ENCODE results near the gene ETS1.

ETS1 gene

DNA sequence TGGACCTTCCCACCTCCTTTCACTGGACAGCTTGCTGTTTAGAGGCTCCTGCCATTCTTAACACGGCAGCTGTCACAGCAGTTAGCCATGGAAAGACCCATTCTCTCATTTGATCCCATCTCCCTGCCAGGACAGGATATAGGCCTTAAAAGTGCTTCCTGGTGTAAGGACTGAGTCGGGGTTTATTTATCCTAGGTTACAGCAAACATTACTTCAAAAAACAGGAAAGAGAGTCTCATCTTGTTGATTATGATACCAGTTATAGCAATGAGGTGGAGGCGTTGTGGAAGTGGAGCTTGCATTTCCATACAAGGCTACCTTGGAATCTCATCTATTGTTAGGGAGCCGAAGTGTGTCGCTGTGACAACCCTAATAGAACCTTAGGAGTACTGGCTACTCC is 17.4 kb upstream of the ETS1 start:
- no peak overlapping the region for H3K4me3 ChIP-seq (ENCODE audit: low read depth, low read length)
- in situ Hi-C loops (cut with HindIII; ENCODE audit: low sequenced_read_pairs) = loop anchor here (25.0 kb wide), 1 partner anchor 92 kb away; no protein-coding TSS in a partner anchor
- TF ChIP-seq, protein P1, sequence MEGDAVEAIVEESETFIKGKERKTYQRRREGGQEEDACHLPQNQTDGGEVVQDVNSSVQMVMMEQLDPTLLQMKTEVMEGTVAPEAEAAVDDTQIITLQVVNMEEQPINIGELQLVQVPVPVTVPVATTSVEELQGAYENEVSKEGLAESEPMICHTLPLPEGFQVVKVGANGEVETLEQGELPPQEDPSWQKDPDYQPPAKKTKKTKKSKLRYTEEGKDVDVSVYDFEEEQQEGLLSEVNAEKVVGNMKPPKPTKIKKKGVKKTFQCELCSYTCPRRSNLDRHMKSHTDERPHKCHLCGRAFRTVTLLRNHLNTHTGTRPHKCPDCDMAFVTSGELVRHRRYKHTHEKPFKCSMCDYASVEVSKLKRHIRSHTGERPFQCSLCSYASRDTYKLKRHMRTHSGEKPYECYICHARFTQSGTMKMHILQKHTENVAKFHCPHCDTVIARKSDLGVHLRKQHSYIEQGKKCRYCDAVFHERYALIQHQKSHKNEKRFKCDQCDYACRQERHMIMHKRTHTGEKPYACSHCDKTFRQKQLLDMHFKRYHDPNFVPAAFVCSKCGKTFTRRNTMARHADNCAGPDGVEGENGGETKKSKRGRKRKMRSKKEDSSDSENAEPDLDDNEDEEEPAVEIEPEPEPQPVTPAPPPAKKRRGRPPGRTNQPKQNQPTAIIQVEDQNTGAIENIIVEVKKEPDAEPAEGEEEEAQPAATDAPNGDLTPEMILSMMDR (IDR thresholded peaks at IDR 0.05; ENCODE audit: low read depth, low read length, missing control alignments) = no peak
- no peak for DNase-seq (ENCODE audit: low read depth)

DNA sequence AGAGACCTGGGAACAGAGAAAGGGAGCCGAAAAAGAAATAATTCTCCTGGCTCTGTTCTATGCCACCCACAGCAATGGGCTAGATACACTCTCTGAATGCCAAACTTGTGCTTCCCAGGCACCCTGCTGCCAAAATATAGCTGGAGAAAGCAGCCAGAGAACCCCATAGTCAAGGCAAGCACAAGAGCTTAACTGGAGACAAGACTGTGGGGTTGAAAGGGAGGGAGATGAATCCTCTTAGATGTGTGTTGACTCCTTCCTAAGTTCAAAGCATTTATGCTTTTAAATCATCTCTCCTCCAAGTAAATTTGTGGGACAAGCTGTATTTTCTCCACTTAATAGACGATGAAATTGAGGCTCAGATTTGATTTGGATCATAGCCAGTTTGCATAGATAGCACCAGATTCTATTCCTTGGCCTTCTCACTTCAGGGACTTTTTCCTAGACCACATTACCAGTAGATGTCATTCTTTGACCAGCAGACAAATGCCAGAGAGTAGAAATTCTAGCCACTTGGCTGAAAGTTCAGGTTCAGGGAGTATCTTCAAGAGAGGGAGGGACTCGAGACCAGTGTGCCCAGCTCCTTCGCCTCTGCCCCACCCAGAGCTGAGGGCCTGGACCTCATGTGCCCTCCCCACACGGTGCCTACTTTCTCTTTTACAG is 16.5 kb upstream of the ETS1 start:
- TF ChIP-seq, protein P1 (IDR thresholded peaks at IDR 0.05; ENCODE audit: low read depth, low read length, missing control alignments) = no peak
- H3K4me3 ChIP-seq (ENCODE audit: low read depth, low read length) = no peak overlapping the region
- in situ Hi-C loops (cut with HindIII; ENCODE audit: low sequenced_read_pairs) = loop anchor here (25.0 kb wide), 1 partner anchor 92 kb away; no protein-coding TSS in a partner anchor
- no peak for DNase-seq (ENCODE audit: low read depth)

DNA sequence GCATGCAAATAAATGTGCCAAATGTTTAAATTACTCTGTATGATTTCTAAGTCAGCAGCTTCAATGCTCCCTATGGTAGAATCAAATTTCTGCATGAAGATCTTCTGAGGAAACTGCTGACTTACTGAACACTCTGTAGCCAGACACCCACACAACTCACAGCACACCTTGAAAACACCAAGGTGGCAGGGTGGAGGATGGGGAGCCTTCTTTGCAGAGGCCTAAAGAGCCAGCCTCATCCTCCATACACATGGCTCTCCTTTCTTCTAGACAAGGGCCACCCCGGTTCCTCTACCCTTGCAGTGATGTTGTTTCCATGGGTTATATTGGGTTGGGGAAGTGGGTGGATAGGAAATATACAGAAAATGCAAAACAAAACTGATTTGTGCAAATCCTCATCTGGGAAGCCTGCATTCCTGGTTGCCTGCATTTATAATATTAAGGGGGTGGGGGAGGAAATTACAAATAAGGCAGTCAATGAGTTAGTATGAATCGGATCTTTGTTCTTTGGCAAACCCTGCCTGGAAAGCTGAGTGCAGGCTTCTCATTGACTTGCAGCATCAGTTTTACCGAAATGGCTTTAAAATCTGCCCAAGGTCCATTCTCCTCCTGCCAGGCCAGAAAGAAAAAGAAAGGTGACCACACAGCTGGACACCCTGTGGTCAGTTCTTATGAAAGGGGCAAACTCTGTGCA is 15.8 kb upstream of the ETS1 start:
- in situ Hi-C loops (cut with HindIII; ENCODE audit: low sequenced_read_pairs) = loop anchor here (25.0 kb wide), 1 partner anchor 91 kb away; no protein-coding TSS in a partner anchor
- H3K4me3 ChIP-seq (ENCODE audit: low read depth, low read length) = no peak overlapping the region
- TF ChIP-seq, protein P1 (IDR thresholded peaks at IDR 0.05; ENCODE audit: low read depth, low read length, missing control alignments) = no peak
- DNase-seq (ENCODE audit: low read depth) = no peak

DNA sequence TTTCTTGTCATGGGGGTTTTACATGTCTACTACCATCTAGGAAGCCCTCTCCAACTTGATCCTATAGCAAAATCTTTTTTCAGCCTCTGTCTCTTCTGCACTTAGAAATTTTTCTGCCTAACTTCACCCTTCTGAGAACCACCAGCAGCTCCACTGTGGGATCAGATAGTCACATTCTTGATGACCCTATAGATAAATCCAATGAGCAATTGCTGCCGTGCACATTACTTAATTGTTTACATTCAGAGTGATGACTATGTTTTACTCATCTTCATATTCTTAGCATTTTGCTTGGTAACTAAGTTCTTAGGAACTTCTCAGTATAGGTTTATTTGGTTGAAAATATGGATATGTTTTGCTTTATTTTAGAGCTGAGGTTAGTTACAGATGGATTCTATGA is 12.4 kb upstream of the ETS1 start:
- TF ChIP-seq, protein P1 (IDR thresholded peaks at IDR 0.05; ENCODE audit: low read depth, low read length, missing control alignments) = no peak
- in situ Hi-C loops (cut with HindIII; ENCODE audit: low sequenced_read_pairs) = loop anchor here (25.0 kb wide), 1 partner anchor 87 kb away; no protein-coding TSS in a partner anchor
- DNase-seq (ENCODE audit: low read depth) = no peak
- no peak overlapping the region for H3K4me3 ChIP-seq (ENCODE audit: low read depth, low read length)

DNA sequence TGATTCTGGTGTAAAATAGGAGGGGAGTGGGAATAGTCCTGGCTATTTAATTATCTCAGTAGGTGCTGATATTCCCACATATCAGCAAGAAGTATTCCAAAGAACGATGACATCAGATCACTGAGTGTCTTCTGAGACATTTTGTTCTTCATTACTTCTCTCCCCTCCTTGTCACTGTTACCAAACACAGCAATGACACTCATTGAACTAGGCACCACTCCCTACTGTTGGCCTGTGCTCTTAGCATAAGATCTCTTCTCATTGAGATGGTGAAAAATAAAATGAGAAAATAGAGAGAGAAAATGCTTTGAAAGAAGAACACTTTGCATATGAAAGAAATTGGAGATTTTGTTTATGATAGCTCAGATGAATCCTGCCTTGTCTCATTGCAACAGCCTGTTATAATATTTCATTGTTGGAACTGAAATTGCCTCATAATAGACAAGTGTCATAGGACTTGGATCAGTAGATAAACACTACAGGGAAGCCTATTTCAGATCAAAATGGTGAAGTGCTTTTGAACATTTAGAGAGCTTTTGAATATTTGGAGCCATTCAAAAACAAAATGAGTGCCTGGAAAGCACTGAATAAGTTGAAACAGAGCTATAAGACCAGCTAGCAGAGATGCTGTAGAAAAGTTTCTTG is 11.3 kb upstream of the ETS1 start:
- TF ChIP-seq, protein P1 (IDR thresholded peaks at IDR 0.05; ENCODE audit: low read depth, low read length, missing control alignments) = no peak
- H3K4me3 ChIP-seq (ENCODE audit: low read depth, low read length) = no peak overlapping the region
- no peak for DNase-seq (ENCODE audit: low read depth)
- in situ Hi-C loops (cut with HindIII; ENCODE audit: low sequenced_read_pairs) = no loop called here

DNA sequence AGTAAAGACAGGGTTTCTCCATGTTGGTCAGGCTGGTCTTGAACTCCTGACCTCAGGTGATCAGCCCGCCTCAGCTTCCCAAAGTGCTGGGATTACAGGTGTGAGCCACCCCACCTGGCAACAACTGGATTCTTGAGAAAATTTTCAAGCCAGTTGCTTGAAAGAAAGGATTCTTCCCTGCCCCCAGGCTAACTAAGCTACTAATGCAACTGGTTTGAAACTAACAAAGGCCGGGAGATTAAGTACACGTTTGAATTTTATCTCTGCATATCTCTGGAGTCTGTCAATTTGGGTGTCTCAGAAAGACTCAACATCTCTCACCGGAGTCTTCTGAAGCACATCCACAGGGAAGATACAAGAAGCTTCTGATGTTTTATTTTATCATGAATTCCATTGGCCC is 10.7 kb upstream of the ETS1 start:
- H3K4me3 ChIP-seq (ENCODE audit: low read depth, low read length) = no peak overlapping the region
- no peak for DNase-seq (ENCODE audit: low read depth)
- in situ Hi-C loops (cut with HindIII; ENCODE audit: low sequenced_read_pairs) = no loop called here
- TF ChIP-seq, protein P1 (IDR thresholded peaks at IDR 0.05; ENCODE audit: low read depth, low read length, missing control alignments) = no peak
